GM18499 (cell line): ENCODE measurements around the gene AHI1.
"Not testable (repeated sequence)": the region's sequence is repeated elsewhere in the genome, so short reads cannot be mapped to it uniquely, and the experiment has no call there.

Source experiments
- ATAC-seq: cut with Tn5 transposase; IDR thresholded peaks from one replicate; pipeline ENCODE4 v1.9.1; 2021; ENCODE audit warnings: moderate number of reproducible peaks; ENCODE audit not compliant: insufficient read depth, unreplicated experiment

The AHI1 gene

DNA sequence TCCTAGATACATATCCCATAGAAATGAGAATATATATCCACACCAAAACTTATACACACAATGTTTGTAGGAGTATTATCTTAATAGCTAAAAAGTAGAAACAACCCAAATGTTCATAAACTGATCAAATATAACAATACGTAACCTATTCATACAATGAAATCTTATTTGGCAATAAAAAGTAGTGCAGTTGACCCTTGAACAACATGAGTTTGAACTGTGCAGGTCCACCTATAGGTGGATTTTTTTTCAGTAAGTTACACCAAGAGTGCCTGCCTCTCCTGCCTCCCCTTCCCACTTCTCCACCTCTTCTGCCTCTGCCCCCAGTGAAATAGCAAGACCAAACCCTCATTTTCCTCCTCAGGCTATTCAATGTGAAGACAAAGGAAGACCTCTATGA lies 95.2 kb downstream of the AHI1 start:
- no peak for ATAC-seq

GRCh38 chr6:135397172-135397952 lies 100.2 kb downstream of the AHI1 start:
- no peak for ATAC-seq

GRCh38 chr6:135395136-135395535 lies 102.4 kb downstream of the AHI1 start:
- ATAC-seq: no peak

- no peak for ATAC-seq
These were observed 104.3 kb downstream of the AHI1 start for GRCh38 chr6:135393289-135393688.

DNA sequence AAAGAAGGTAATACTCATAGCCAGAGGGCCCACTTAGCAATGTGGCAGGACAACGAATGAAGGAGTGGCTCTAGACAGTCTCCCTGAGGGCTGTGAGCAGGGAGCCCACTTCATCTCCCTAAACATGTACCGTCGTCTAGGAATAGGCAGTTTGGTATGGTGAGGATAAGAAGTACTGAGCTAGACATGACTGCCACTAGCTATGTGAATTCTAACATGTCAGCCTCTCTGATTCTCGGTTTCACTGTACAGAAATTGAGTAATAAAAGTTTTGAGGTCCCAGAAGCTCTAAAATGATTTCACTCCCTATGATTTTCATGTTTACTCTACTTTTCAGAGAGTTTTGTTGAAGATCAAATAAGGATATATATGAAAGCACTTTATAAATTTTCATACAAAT lies 107.1 kb downstream of the AHI1 start:
- ATAC-seq: no peak

- no peak for ATAC-seq
These were observed 112.2 kb downstream of the AHI1 start for GRCh38 chr6:135385299-135385698.

GRCh38 chr6:135383766-135384165 lies 113.8 kb downstream of the AHI1 start:
- ATAC-seq: no peak

DNA sequence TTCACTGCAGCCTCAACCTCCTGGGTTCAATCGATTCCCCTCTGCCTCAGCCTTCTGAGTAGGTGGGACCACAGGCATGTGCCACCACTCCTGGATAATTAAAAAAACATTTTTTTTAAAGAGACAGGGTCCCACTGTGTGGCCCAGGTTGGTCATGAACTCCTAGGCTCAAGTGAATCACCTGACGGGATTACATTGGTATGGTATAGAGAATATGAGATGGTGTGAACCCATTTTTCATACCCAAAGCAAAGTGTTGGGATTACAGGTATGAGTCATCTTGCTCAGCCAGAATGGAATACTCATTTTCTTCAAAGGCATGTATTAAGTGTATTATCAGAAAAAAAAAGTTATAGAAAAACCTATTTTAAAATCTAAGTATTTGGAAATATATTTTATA lies 114.2 kb downstream of the AHI1 start:
- no peak for ATAC-seq

- ATAC-seq: peak; percentile 86
These were observed 115.3 kb downstream of the AHI1 start for GRCh38 chr6:135382182-135382628.

DNA sequence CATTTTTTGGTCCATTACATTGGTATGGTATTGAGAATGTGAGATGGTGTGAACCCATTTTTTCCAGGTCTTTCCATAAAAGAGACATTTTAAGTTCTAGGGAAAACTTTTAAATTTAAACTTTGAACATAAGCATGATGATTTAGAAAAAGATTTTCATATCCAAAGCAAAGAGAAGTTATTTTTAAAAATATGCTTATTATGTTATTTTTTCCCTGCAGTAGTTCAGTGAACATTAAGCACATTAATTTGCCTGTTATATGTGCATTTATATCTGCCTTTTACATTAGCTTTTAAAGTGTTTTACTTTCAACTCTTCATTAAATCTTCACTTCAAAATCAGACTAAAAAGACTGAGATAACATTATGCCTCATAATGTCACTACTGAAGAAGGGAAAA lies 116.7 kb downstream of the AHI1 start:
- no peak for ATAC-seq

- no peak for ATAC-seq
These were observed 117.9 kb downstream of the AHI1 start for GRCh38 chr6:135379647-135380046.

- no peak for ATAC-seq
These were observed 124.8 kb downstream of the AHI1 start for GRCh38 chr6:135372758-135373157.

GRCh38 chr6:135363622-135364021 lies 133.9 kb downstream of the AHI1 start:
- ATAC-seq: not testable (repeated sequence)

DNA sequence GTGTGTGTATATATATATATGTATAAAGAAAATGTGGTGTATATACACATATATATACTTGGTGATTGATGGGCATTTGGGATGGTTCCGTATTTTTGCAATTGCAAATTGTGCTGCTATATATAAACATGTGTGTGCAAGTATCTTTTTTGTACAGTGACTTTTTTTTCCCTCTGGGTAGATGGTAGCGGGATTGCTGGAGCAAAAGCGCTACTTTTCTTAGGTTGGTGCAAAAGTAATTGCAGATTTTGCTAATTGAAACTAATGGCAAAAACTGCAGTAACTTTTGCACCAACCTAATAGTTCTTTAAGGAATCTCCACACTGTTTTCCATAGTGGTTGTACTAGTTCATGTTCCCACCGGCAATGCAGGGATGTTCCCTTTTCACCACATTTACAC lies 135.4 kb downstream of the AHI1 start:
- no peak for ATAC-seq

GRCh38 chr6:135360222-135360621 lies 137.3 kb downstream of the AHI1 start:
- ATAC-seq: no peak

DNA sequence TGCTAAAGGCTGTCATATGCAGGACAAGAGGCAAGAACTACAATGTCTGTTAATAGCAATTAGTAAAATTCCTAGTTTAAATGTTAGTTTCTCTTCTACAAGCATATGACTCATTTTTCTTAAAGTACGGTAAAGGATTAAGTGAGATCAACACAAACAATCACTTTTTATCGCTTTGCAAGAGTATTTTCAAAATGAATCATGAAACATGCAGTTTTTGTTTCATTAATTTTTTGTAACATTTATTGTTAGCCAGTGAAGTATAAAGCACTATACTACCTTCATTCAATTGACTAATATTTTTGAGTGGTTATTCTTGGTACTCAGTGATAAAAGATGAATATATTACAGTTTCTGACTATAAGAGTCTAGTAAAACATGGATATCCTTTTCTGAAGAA lies 138.6 kb downstream of the AHI1 start:
- no peak for ATAC-seq

- ATAC-seq: no peak
These were observed 139.2 kb downstream of the AHI1 start for GRCh38 chr6:135358251-135358821.

DNA sequence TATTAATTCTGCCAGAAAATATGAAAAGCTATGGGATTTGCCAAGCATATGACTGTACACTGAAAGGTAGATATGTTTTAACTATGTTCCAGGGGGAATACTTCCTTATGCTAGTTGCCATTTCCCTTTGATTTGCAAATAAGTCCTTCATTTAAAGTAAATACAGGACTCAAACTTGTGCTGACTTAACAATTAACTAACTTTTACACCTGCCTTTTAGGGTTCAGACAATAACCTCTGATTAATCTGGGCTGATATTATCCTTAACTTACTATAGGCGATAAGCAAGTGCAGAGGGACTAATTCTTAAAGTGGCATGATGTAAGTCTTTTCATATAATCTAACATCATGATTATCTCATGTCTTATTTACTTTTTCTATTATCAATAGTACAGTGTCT lies 143.1 kb downstream of the AHI1 start:
- no peak for ATAC-seq

DNA sequence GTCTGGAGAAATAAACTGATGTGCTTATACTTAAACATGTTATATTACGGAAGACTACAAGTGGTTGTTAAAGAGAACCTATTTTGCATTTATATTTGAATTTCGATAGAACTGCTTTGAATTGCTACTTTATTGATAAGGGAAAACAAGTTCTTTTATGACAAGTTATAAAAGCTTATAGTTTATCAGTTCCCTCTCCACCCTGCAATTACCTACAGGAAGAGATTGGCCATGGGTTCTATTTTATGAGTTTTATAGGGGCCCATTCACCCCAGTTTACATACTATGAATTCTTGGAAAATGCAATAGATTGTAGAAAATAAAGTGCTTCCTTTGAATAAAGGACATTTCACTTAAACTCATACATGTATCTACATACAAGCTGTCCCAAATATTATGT lies 144.4 kb downstream of the AHI1 start:
- ATAC-seq: no peak

- no peak for ATAC-seq
These were observed 145.9 kb downstream of the AHI1 start for GRCh38 chr6:135351635-135352034.

DNA sequence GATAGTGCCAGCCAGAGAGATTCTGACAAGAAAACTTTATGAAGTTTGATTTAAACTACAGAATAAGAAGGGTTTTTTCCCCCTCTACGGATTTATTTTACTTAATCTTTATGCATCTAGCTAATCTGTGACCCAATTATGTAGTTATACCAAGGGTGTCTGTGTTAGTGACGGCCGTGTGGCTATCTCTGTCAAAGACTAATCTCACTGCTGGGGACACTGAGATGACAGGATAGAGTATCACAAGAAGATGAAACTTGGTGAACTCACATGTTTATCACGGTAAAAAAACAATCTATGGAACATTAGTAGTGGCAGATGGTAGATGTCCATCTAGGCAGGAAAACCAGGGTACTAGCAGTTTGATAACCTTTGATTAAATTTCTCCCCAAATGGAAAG lies 149.7 kb downstream of the AHI1 start:
- ATAC-seq: no peak

- no peak for ATAC-seq
These were observed 150.8 kb downstream of the AHI1 start for GRCh38 chr6:135346747-135347146.
